ENCODE measurements around the gene STXBP2.

The STXBP2 gene

GRCh38 chr19:7614859-7615741 lies 21.8 kb upstream of the STXBP2 start:
- no peak for DNase-seq

GRCh38 chr19:7617172-7617571 lies 19.7 kb upstream of the STXBP2 start:
- DNase-seq: no peak

- DNase-seq: no peak
Observed at GRCh38 chr19:7617735-7618134, 19.2 kb upstream of the STXBP2 start.

GRCh38 chr19:7618348-7618747 lies 18.6 kb upstream of the STXBP2 start:
- DNase-seq: peak; percentile 4

GRCh38 chr19:7618771-7619510 lies 18.0 kb upstream of the STXBP2 start:
- no peak for DNase-seq

- DNase-seq: no peak
Observed at GRCh38 chr19:7619671-7620441, 17.1 kb upstream of the STXBP2 start.

- no peak for DNase-seq
Observed at GRCh38 chr19:7620442-7621412, 16.2 kb upstream of the STXBP2 start.

GRCh38 chr19:7622933-7623685 lies 13.8 kb upstream of the STXBP2 start:
- no peak for DNase-seq

- no peak for DNase-seq
Observed at GRCh38 chr19:7623725-7624603, 12.9 kb upstream of the STXBP2 start.

- DNase-seq: no peak
Observed at GRCh38 chr19:7624810-7625209, 12.1 kb upstream of the STXBP2 start.

GRCh38 chr19:7625763-7626372 lies 11.0 kb upstream of the STXBP2 start:
- no peak for DNase-seq

GRCh38 chr19:7627166-7627565 lies 9.7 kb upstream of the STXBP2 start:
- no peak for DNase-seq

- no peak for DNase-seq
Observed at GRCh38 chr19:7628589-7629311, 8.2 kb upstream of the STXBP2 start.

- peak; percentile 97 for DNase-seq
Observed at GRCh38 chr19:7629347-7630054, 7.4 kb upstream of the STXBP2 start, which contains the start of the genes PET100 and XAB2. Gene PET100, plus strand, starts transcription at chr19:7629793. Its CDS starts 41 bp downstream, at chr19:7629834. Gene XAB2, minus strand, starts transcription at chr19:7629545. Its CDS starts 18 bp downstream, at chr19:7629527.

- DNase-seq: no peak
Observed at GRCh38 chr19:7631577-7631976, 5.3 kb upstream of the STXBP2 start.

- DNase-seq: no peak
Observed at GRCh38 chr19:7632340-7633203, 4.3 kb upstream of the STXBP2 start.

- DNase-seq: no peak
Observed at GRCh38 chr19:7633698-7634097, 3.2 kb upstream of the STXBP2 start, which contains the start of gene PCP2. Gene PCP2, minus strand, starts transcription at chr19:7633719. Its CDS starts 262 bp downstream, at chr19:7633457.

Measured in NCI-H2029 treated with DMSO at 0.1 percent for 48 hours (cell line).